HG03460 (cell line): ENCODE measurements around the gene ANAPC7.
"Not testable (repeated sequence)": the region's sequence is repeated elsewhere in the genome, so short reads cannot be mapped to it uniquely, and the experiment has no call there.

Experiments
- ATAC-seq: cut with Tn5 transposase; IDR thresholded peaks from one replicate; pipeline ENCODE4 v1.9.1; 2021; ENCODE audit not compliant: unreplicated experiment

Gene ANAPC7

DNA sequence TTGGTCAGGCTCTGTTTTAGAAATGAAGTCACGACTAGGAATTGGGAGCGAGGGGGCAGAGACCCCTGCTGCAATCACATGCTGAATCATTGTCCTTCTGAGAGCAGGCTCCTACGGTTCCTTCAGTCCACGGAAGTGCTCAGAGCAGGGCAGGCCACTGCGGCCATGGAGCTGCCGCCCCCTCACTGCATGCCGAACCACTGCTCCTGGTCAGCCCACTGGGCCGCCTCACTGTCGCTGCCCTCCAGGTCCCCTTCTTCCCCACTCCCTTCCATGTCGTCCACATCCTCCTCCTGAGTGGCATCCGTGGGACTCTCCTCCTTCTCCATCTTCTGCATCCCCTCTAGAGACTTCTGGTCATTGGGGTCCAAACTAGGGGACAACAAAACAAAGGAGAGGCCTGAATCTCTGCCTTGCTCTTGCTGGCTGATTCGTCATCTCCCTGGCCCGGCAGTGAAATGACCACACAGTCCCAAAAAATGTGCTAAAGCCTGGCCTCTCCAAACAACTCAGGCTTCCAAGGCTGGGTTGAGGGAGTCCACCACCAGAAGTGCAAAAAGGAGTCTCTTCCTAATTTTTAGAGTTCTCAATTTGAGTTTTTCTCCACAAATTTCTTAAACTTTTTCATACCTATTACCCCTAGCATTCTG, 29.4 kb downstream of the ANAPC7 start:
- no peak for ATAC-seq

DNA sequence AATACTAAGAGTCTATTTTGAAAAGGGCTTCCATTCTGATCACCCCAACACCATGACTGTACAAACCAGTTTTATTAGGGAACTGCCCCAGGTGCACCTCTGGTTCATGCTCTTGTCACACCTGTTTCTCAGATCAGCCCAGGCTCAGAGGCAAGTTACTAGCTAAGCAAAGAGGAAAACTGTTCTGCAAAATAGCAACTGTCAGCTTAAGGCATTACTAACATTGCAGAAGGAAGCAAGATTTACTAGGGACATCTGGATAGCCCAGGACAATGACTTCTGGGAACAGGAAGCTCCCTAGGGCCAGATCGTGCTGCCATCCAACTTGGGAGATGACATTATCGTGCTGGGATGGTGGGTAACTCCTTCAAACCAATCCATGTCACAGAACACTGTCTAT, 30.1 kb downstream of the ANAPC7 start:
- ATAC-seq: no peak

DNA sequence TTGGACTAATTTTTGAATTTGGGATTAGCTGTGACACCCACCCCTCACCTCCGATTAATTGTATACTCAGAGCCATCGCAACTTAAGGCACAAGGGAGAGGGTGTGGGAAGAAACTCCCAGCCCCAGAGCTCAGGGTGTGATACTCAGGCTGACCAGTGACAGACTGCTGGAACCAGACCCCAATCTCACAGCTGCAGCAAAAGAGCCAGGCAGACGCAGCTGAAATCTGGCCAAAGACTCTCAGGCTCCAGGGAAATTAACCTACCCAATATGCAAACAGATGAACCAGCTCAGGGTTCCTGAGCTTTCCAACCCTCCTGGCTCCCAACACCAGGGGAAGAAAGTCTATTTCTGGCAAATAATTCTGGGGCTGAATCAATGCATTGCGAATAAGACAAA, 30.5 kb downstream of the ANAPC7 start:
- no peak for ATAC-seq

GRCh38 chr12:110372056-110372425, 31.5 kb downstream of the ANAPC7 start:
- ATAC-seq: no peak

- ATAC-seq: peak; percentile 74
Measured at GRCh38 chr12:110371408-110372055, 32.0 kb downstream of the ANAPC7 start.

- no peak for ATAC-seq
Measured at GRCh38 chr12:110370732-110371231, 32.7 kb downstream of the ANAPC7 start.

DNA sequence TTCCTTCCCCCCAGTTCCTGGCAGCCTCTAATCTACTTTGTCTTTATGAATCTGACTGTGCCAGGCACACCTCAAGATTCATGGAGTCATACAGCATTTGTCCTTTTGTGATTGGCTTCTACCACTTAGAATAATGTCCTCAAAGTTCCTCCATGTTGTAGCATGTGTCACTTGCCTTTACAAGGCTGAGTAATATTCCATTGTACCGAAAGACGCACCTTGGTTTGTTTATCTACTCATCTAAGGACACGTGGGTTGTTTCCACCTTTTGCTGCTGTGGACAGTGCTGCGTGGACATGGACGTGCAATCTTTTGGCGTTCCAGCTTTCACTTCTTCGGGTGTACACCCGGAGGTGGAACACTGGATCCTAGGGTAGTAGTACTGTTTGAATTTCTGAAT, 33.5 kb downstream of the ANAPC7 start:
- ATAC-seq: no peak

GRCh38 chr12:110367181-110367864, 36.2 kb downstream of the ANAPC7 start:
- ATAC-seq: no peak

DNA sequence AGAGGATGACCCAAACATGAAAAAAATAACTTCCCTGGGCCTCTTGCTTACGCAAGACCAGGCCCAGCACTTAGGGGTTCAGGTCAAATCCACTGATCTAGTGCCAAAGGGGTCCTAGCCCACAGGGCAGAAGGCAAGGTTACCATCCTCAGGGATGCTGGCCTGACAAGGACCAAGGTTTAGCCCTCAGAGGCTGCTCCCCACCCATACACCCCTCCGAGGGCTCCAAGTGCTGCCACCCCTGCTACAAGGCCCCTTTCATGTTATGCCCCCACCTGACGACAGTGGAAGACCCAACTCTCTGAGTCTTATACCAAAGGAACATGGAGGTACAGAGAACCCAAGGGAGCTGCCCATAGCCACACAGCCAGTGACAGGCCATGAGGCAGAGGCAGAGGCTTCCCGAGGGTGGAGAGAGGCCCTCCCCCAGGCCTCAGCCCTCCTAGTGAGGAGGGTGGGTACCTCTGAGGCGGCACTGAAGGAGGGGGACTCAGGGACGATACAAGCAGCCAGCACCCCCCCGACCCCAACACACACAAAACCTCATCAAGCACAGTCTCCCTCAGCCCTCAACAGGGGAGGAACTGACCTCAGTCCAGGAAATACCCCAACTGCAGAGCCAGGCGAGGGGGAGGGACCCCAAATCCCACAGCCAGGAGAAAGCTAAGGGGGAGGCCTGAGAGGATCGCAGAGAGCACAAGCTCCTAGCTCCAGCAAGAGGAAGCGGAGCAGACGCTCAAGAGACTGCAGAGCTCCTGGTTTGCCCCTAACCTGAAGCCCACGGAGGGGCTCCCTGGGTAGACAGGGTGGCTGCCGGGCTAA, 37.0 kb downstream of the ANAPC7 start:
- ATAC-seq: no peak

DNA sequence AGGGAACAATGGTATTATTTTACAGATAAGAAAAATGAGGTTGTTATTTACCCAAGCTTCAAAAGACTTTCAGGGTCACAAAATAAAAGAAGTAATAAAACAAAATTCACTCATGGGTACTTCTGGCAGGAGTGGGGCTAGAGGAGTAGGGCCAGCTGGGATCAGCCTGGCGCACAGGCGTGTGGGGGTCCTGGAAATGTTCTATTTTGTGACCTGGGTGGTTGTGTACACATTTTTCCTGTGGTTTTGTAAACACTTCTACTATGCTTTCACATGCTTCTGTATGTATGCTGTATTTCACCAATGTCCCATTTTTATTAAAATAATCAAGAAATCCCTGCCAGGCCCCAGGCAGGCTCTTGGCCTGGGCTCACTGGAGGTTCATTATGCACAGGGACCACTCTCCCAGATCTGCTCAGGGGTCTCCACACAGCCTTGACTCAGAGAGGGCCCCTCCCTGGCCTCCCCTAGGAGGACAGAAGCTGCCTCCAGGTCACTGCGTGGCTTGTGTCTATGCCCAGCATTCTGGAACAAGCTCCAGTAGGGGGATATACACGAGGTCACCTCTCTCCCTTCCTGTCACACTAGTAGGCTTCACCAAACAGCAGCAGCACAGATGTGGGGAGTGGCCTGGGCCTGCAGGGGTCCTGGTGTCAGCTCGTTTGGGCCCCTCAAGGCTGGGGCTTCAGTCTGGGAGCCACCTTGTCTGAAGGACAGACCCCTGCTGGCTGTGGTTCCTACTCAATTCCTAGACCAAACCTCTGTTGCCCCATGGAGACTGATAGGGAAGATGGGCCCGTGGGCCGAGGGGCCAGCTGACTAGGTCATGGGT, 37.8 kb downstream of the ANAPC7 start:
- no peak for ATAC-seq

GRCh38 chr12:110361216-110361615, 42.3 kb downstream of the ANAPC7 start:
- no peak for ATAC-seq

DNA sequence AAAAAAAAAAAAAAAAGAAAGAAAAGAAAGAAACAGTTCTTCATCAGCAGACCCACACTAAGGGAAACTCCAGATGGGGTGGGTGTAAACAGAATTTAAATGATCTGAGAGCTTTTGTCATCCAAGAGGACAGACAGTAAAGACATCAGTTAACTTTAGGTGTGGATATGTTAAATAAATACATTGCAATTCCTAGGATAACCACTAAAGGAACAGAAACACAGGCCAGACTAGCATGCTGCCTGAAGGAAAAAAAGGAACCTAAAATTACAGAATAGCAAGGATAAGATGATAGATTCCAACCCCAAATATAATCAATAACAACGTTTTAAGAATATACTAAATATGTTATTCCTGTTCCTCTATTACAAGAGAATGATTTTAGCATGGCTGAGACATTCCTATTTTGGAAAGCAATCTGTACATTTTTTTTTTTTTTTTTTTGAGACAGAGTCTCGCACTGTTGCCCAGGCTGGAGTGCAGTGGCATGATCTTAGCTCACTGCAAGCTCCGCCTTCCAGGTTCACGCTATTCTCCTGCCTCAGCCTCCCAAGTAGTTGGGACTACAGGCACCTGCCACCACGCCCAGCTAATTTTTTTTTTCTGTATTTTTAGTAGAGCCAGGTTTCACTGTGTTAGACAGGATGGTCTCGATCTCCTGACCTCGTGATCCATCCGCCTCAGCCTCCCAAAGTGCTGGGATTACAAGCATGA, 45.0 kb downstream of the ANAPC7 start:
- not testable (repeated sequence) for ATAC-seq

DNA sequence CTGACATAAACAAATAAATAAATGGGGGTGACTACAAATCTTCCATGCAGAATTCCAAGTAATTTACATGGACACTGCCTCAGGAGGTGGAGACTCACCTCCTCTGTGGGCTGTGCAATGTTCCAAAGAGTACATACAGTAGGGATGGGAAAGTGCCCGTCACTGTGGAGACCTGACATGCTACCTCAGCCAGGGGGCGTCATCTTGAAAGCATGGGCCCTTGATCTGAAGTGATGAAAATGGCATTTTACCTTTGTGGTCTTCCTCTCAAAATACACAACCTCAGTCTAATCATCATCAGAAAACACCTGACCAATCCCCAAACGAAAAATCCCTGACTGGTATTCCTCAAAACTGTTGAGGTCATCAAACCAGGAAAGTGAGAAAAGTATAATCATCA, 48.4 kb downstream of the ANAPC7 start:
- no peak for ATAC-seq

GRCh38 chr12:110354172-110354780, 49.2 kb downstream of the ANAPC7 start:
- no peak for ATAC-seq

DNA sequence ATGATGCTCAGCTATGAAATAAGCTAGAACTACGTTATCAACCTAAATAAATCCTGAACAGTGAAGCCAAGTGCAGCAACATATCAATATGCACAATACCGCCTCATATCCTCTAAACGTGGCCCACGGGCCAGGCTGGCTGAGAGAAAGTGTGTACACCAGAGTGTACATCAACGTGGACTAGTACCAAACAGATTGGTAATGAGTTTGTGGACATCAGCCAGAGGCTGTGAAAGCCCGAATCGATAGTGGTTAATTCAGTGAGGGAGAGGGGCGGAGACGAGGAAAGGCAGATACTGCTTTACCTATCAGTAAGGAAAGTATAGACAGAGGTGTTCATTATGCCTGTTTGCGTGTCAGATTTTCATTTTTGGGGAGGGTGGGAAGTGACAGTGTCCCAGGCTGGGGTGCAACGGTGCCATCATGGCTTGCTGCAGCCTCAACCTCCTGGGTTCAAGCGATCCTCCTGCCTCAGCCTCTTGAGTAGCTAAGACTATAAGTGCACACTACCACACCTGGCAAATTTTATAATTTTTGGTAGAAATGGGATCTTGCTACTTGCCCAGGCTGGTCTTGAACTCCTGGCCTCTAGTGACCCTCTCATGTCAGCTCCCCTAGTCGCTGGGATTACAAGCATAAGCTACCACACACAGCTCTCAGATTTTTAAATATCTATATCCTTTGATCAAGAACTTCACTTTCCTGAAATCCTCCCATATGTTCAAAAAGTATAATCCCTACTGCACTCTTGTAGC, 50.1 kb downstream of the ANAPC7 start:
- ATAC-seq: no peak

DNA sequence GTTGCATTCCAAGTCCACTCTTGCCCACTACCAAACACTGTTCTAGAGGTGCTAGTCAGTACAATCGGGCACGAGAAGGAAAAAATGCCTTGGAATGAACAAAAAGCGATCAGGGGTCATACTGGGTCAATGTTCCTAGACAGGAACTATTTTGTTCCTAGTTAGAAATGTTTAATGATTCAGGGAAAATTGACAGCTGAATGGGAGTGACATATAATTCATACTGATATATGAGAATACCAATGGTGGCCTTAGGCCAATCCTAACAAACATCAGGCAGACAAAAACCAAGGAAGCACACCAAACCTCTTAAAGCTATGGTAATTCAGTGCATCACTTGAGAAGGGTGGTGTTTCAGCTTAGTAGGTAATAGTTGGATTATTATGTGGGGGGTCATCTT, 51.1 kb downstream of the ANAPC7 start:
- ATAC-seq: no peak

DNA sequence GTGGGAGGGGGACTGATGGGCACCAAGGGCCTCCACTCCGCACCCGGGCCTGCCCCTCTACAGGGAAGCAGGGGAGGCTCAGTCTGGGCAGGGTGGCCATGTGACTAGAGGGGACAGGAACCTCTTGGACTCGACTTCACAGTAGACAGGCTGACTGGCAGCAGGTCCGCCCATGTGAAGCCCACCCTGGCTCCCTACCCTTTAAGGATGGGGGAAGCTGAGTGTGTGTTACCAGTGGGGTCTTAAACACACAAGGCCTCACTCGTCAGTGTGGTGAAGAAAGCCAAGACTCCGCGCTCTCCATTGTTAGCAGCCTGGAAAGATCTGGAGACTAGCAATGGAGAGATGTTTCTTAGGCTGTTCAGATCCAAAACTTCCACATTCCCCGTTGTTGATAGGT, 52.4 kb downstream of the ANAPC7 start:
- no peak for ATAC-seq

DNA sequence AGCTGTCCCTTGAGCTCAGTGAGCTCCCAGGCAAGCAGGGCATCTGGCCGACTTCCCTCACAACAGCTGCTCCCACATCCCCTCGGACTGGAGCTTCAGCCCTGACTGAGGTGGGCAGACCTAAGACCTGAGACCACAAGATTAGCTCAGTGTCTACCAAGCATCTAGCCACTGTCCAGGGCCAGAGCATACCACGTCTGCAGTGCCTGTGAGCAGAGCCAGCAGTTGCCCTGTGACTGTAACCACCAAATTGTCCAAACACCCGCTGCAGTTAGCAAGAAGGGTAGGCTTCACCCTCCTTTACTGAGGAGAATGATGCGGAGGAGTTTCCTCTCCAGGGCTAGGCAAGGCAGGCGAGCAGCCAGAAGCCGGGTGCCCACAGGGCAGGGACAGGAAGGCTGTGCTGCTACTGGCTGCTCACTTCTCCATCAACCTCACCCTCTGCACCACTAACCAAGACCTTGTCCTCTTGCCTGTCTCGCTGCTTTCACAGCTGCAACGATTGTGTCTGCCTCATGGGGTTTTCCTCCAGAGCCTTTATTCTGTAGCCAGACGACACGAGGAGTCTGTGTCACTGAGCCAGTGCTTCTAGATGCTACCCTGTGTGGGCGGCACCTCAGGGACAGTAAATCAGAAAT, 53.9 kb downstream of the ANAPC7 start:
- ATAC-seq: no peak
